ENCODE data around the gene RABGAP1L.
A peak's percentile ranks its signal among the peaks of the same experiment; 100 is the strongest.
"Not testable (repeated sequence)": the region's sequence is repeated elsewhere in the genome, so short reads cannot be mapped to it uniquely, and the experiment has no call there.

Gene RABGAP1L

DNA sequence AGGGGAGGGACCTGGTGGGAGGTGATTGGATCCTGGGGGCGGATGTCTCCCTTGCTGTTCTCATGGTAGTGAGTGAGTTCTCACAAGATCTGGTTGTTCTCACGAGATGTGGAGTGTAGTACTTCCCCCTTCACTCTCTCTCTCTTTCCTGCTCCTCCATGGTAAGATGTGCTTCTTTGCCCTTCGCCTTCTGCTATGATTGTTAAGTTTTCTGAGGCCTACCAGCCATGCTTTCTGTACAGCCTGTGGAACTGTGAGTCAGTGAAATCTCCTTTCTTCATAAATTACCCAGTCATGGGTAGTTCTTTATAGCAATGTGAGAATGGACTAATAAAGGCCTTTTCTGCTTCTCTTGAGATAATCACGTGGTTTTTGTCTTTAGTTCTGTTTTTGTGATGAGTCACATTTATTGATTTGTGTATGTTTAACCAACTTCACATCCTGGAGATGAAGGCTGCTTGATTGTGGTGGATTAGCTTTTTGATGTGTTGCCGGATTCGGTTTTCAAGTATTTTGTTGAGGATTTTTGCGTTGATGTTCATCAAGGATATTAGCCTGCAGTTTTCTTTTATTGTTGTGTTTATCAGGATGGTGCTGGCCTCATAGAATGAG, 45.5 kb downstream of the RABGAP1L start:
- DNase-seq: peak; percentile 18

GRCh38 chr1:174206148-174206836, 47.0 kb downstream of the RABGAP1L start:
- no peak for DNase-seq

DNA sequence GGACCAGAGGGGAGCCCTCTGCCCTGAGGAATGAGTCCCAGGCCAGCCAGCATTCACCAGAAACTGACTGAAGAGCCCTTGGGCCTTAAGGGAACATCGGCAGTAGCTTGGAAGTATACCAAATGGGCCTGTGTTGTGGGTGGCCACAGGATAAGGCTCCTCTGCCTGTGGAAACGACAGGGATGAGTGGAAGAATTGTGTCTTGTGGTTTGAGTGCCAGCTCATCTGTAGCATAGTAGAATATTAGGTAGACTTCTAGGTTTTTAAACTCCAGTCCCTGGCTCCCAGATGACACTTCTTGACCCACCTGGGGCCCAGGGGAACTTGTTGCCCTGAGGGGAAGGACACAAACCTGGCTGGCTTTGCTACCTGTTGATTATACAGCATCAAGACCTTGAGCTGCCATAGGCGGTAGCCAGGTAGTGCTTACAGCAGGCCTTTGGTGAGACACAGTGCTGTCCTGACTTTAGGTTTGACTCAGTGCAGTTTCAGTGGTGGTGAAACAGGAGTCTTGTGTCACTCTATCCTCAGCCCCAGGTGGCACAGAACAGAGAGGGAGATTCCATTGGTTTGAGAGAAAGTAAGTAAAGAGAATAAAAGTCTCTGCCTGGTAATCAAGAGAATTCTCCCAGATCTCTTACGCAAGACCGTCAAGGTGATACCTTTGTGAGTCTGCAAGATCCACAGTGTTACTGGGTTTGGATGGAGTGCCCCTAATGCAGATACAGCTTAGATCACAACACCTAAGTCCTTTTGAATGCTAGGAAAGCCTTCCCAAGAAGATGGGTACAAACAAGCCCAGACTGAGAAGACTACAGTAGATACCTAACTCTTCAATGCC, 50.2 kb downstream of the RABGAP1L start:
- DNase-seq: peak; percentile 22

DNA sequence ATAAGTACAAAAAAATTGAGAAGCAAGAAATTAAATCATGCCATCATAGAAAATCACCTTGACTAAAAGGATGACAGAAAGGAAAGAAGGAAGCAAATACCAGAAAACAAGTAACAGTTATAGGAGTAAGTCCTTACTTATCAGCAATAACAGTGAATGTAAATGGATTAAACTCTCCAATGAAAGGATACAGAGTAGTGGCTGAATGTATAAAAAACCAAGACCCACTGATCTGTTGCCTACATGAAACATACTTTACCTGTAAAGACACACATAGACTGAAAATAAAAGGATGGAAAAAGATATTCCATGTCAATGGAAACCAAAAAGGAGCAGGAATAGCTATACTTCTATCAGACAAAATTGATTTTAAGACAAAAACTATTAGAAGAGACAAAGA, 52.2 kb downstream of the RABGAP1L start:
- DNase-seq: no peak

GRCh38 chr1:174215766-174216165, 56.4 kb downstream of the RABGAP1L start:
- DNase-seq: no peak

- DNase-seq: no peak
Observed at GRCh38 chr1:174217248-174217647, 57.9 kb downstream of the RABGAP1L start.

GRCh38 chr1:174217787-174218574, 58.7 kb downstream of the RABGAP1L start:
- no peak for DNase-seq

GRCh38 chr1:174218983-174219382, 59.7 kb downstream of the RABGAP1L start:
- no peak for DNase-seq

GRCh38 chr1:174219606-174220370, 60.5 kb downstream of the RABGAP1L start:
- DNase-seq: no peak

DNA sequence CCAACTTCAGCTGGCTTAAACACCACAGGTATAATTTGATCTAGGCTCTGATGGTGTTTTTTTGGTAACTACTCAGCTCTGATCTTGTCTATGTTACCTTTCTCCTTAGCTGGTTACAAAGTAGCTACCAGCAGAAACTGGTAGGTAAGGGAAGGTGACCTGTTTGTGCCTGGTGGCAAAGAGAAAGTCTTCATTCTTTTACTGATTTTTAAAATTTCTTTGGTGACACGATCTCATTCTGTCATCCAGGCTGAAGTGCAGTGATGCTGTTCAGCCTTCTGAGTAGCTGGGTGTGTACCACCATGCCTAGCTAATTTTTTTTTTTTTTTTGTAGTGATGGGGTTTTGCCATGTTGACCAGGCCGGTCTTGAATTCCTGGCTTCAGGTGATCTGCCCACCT, 62.4 kb downstream of the RABGAP1L start:
- DNase-seq: no peak

- no peak for DNase-seq
Observed at GRCh38 chr1:174222166-174222949, 63.0 kb downstream of the RABGAP1L start.

DNA sequence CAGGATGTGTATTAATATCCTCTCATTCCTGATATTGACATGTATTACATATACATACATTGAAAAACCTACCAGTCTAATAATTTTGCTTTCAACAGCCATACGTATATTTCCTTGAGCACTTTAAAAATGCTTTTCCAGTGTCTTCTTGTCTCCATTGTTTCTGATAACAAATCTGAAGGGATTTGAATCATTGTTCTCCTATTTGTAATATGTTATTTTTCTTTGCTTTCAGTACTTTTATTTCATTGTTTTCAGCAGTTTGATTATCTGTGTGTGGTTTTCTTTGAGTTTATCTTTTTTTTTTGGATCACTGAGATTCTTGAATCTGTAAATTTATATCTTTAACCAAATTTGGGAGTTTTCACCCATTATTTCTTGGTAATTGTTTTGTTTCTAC, 65.3 kb downstream of the RABGAP1L start:
- no peak for DNase-seq

DNA sequence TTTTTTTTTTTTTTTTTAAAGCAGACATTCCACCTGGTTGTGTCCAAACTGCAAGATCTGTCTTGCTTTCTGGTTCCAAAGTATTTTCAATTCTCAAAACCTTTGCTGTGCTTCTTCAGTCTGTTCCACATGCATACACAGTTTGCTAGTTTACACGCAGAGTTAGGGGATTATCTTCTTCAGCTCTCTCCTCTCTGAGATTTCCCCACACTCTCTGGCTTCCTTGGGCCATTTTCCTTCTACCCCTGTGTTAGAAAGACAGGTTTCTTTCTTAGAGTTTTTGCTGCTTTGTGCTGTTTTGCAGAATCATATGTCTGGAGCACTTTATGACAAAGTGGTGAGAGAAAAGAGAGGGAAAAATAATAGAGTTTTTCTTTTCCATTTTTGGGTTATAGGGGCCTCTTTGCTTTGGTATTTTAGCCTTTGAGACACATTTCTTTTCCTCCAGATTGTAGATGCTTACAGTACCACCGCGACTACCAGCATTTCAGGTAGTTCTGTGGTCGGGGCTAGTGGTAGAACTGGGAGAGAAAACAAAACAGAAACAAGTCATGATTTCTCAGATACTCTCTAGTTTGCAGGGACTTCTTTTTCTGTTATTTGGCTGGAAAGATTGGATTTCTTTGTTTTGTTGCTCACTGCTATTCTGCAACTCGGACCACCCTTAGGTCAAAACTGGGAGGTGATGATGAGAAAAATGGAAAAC, 66.3 kb downstream of the RABGAP1L start:
- no peak for DNase-seq

DNA sequence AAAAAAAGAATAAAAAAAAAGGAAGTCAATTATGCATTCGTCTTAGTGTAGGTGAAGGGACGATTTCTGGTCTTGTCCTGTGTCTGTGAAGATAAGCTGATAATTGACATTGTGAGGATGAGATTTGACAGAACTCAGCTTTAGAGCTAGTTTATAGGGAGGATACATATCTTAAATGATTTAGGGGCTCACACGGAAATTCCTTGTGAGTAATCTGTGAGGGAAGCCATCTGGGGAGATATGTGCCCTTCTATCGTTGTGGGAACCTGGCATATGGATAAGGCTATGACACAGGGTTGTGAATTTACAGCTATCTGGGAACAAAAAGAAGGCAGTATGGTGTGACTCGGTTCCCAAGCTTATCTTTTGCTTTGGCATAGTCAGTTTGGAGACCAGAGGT, 71.1 kb downstream of the RABGAP1L start:
- no peak for DNase-seq

- no peak for DNase-seq
Observed at GRCh38 chr1:174232761-174233160, 73.4 kb downstream of the RABGAP1L start.

DNA sequence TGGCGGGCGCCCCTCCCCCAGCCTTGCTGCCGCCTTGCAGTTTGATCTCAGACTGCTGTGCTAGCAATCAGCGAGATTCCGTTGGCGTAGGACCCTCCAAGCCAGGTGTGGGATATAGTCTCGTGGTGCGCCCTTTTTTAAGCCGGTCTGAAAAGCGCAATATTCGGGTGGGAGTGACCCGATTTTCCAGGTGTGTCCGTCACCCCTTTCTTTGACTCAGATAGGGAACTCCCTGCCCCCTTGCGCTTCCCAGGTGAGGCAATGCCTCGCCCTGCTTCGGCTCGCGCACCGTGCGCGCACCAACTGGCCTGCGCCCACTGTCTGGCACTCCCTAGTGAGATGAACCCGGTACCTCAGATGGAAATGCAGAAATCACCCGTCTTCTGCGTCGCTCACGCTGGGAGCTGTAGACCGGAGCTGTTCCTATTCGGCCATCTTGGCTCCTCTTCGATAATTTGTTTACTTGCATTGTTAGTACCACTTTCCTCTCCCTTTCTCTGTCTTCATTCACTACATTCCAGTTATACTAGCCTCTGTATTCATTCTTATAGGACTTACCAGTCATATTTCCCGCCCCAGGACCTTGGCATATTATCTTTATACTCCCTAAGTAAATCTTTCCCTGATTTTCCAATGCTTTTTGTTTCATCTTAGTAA, 79.7 kb downstream of the RABGAP1L start:
- not testable (repeated sequence) for DNase-seq

GRCh38 chr1:174239541-174239940, 80.2 kb downstream of the RABGAP1L start:
- DNase-seq: no peak

DNA sequence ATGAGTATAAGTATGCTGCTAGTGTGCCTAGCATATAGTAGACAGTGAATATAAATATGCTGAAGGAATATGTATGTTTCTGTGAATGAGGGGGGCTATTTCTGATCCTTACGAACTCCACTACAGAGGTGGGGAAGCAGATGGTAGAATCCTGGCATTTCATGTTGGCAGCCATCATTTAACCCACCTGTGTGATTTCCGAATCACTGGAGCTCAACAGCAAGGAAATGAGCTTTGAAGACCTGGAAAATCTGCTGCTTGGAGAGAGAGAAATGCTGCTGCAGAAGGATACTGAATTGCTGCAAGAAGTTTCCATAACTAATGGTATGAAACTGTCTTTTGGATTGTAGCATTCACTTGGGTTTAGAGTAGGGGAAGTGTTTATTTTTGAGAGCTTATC, 83.5 kb downstream of the RABGAP1L start:
- no peak for DNase-seq

DNA sequence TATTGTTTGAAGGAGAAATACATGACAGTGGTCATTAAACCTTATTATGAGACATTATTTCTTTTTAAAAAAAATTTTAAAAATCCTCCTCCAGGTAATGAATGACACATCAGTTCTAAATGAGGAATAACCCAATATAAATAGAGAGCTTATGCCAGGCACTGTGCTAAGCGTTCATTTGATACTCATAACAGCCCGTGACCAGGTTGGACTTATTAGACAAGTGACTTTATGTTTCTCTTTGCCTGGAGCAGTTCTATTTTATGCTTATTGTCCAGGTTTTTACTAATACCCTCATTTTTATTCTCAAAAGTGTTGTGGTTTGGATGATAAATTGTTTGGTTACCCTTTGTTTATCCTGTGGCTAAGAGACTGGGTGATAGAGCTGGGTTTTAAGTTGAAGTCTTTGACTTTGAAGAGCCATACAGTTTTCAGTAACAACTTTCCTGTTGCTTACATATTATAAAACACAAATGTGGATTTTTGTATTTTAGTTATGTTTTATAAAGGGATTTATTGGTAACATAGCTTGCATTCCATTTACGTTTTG, 84.2 kb downstream of the RABGAP1L start:
- DNase-seq: no peak

GRCh38 chr1:174244017-174244416, 84.7 kb downstream of the RABGAP1L start:
- no peak for DNase-seq

Measured in stimulated activated CD4-positive, alpha-beta T cell treated with anti-CD3 and anti-CD28 coated beads, Interleukin-15, amount 100 ng/mL, for 24 hours (primary cell).